Measurements from ENCODE around the gene TGFB1I1. TPM values are rescaled to one million over a fixed set of nuclear protein-coding genes. Genes with fewer than 3 reads are reported as not detected.

Gene TGFB1I1
- total and polyA plus RNA-seq, 2 of the 4 experiments (the other 2 are of a cell fraction) = 24.9 to 128 TPM

- TF ChIP-seq RCOR1 (IDR thresholded peaks at IDR 0.05; ENCODE audit: insufficient replicate concordance, low read length) = no peak
- no peak for TF ChIP-seq POLR2A (IDR thresholded peaks at IDR 0.05; ENCODE audit: low read depth, low read length)
- no peak for TF ChIP-seq FOS (IDR thresholded peaks at IDR 0.05; ENCODE audit: low read depth, low read length)
- no peak for TF ChIP-seq USF2 (IDR thresholded peaks at IDR 0.05; ENCODE audit: low read depth, low read length)
Observed at GRCh38 chr16:31461921-31462804, 9.8 kb upstream of the TGFB1I1 start (continued).

- BruUV-seq (replicated peaks) = no TSS peak
- no peak overlapping the region for H2AK9ac ChIP-seq (replicated peaks; ENCODE audit: low read depth, low read length, poor library complexity)
- peaks cover 30% of the 10 kb centered on the region for H3K36me3 ChIP-seq (ENCODE audit: control insufficient read depth, insufficient read depth, low read length)
- dilution Hi-C loops (cut with HindIII; ENCODE audit: low sequenced_read_pairs, unreplicated experiment) (no loop called here), intact Hi-C loops (cut with micrococcal nuclease) (no loop called here), in situ Hi-C loops (cut with MboI; ENCODE audit: low sequenced_read_pairs) (loop anchor here (10.0 to 25.0 kb wide), 2 partner anchors 390 to 398 kb away; partner anchors contain the start of genes ZNF267, ZNF646 and ZNF668)
- H2BK120ac ChIP-seq (ENCODE audit: low read depth, low read length) = no peak overlapping the region
- H3K14ac ChIP-seq (replicated peaks; ENCODE audit: low read depth, low read length) = no peak overlapping the region
- no peaks in the 10 kb centered on the region for H3K27me3 ChIP-seq (ENCODE audit: control insufficient read depth, insufficient read depth, low read length)
- 96% methylated on average over 30 of the region's 36 CpGs; no CpG with 5 or more reads in 1 of the 2 experiments for WGBS, 2 experiments (ENCODE audit: extremely low coverage in 2 of 2, insufficient read length in 1 of 2)
- H3K9ac ChIP-seq (ENCODE audit: low read depth, low read length) = no peak overlapping the region
- no peaks in the 10 kb centered on the region for H3K4me1 ChIP-seq (ENCODE audit: control insufficient read depth, insufficient read depth, low read length)
- no peak overlapping the region for H2AK5ac ChIP-seq (ENCODE audit: low read depth, low read length)
- H2BK20ac ChIP-seq (ENCODE audit: low read depth, low read length) = no peak overlapping the region
- CTCF ChIA-PET = no interaction called here
- peaks cover 6 to 12% of the 10 kb centered on the region in 2 experiments; a peak in 3 of 4 replicates for H3K79me1 ChIP-seq (ENCODE audit: low read depth in 1 of 2, low read length in 2 of 2)
- H4K91ac ChIP-seq (ENCODE audit: insufficient read depth, low read depth, low read length) = no peak overlapping the region
- no peak overlapping the region for H3K18ac ChIP-seq (ENCODE audit: low read depth, low read length)
- H3K9me1 ChIP-seq (ENCODE audit: insufficient read depth, low read length) = 0 out of 2 replicates have a peak, but pooled peaks cover 5% of the 10 kb centered on the region
- no peak overlapping the region for H2BK15ac ChIP-seq (ENCODE audit: low read depth, low read length)
- H2BK5ac ChIP-seq (ENCODE audit: low read depth, low read length, poor library complexity, severe bottlenecking) = no peak overlapping the region
- POLR2A ChIA-PET (ENCODE audit: unreplicated experiment) = no interaction called here
- H3K4me2 ChIP-seq (ENCODE audit: low read depth, low read length) = no peak overlapping the region
- ATAC-seq (ENCODE audit: low read depth) = no peak
- no peak overlapping the region for H3K56ac ChIP-seq (ENCODE audit: extremely low read depth, insufficient read depth, low read length)
- H4K5ac ChIP-seq (ENCODE audit: low read depth, low read length) = no peak overlapping the region
- no peak overlapping the region for H4K8ac ChIP-seq (ENCODE audit: low read depth in 2 of 2, low read length in 2 of 2)
- H3K27ac ChIP-seq (ENCODE audit: insufficient read depth, low read length) = no peak overlapping the region
- H4K20me1 ChIP-seq (ENCODE audit: insufficient read depth, low read length) = no peaks in the 10 kb centered on the region
- no peak overlapping the region for H3K4ac ChIP-seq (ENCODE audit: low read depth, low read length)
- no peak for DNase-seq
- H2AFZ ChIP-seq (replicated peaks; ENCODE audit: low read length, poor library complexity) = no peak overlapping the region
- no peaks in the 10 kb centered on the region for H3K9me3 ChIP-seq (ENCODE audit: control insufficient read depth, insufficient read depth, low read length)
- no peak overlapping the region for H3K23ac ChIP-seq (ENCODE audit: low read depth, low read length)
- no peak overlapping the region for H3K4me3 ChIP-seq (ENCODE audit: insufficient read depth, low read depth, low read length)
- no peak for TF ChIP-seq CHD1 (IDR thresholded peaks at IDR 0.05; ENCODE audit: low read depth, low read length)
- no peak for TF ChIP-seq RCOR1 (IDR thresholded peaks at IDR 0.05; ENCODE audit: insufficient replicate concordance, low read length)
- no peak for TF ChIP-seq FOS (IDR thresholded peaks at IDR 0.05; ENCODE audit: low read depth, low read length)
- TF ChIP-seq POLR2A (IDR thresholded peaks at IDR 0.05; ENCODE audit: low read depth, low read length) = no peak
- no peak for TF ChIP-seq BHLHE40 (IDR thresholded peaks at IDR 0.05; ENCODE audit: low read depth, low read length)
- no peak for TF ChIP-seq SMC3 (IDR thresholded peaks at IDR 0.05; ENCODE audit: low read depth, low read length)
- no peak for TF ChIP-seq CTCF (conservative IDR thresholded peaks at IDR 0.05; ENCODE audit: low read depth, low read length)
- no peak for TF ChIP-seq MXI1 (IDR thresholded peaks at IDR 0.05; ENCODE audit: borderline replicate concordance, low read depth, low read length)
- no peak for TF ChIP-seq NFE2L2 (IDR thresholded peaks at IDR 0.05; ENCODE audit: low read depth, low read length)
Observed at GRCh38 chr16:31464348-31464769, 7.6 kb upstream of the TGFB1I1 start.
